ENCODE results near the gene ALKBH3. TPM values are rescaled to one million over a fixed set of nuclear protein-coding genes. Genes with fewer than 3 reads are reported as not detected.
A peak's percentile ranks its signal among the peaks of the same experiment; 100 is the strongest.

The ALKBH3 gene
- polyA plus RNA-seq, 1 of the 3 experiments (the other 2 are of a cell fraction) = 27.0 TPM

DNA sequence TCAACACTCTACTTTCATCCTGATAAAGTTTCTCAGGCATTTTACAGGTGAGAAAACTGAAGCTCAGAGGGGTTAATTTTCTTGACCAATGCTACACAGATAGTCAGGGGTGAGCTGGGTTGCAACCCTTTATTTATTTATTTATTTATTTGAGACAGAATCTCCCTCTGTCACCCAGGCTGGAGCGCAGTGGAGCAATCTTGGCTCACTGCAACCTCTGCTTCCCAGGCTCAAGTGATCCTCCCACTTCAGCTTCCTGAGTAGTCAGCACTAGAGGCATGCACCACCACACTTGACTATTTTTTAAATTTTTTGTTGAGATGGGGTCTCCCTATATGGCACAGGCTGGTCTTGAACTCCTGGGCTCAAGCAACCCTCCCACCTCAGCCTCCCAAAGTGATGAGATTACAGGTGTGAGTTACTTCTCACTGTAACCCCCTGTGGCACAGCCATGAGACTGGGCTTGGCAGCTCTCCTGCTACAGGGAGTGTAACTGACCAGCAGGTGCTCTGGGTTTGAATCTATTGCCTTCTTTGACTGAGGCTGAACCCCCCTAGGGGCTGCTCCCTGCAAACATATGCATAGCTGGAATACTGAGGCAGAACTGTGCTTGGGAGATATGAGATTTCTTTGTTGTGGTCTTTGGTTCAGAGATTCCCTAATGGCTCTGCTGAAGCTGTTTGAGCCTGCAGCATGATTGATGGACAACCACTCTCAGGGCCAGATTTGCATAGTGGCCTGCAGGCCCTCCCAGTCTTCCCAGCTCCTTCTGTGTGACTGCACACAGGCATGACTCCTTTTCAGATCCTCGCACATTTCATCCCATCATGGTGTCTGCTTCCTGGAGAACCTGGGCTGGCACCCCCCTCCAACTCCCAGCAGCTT is 68.0 kb downstream of the ALKBH3 start:
- 83% methylated on average over 2 of the region's 2 CpGs for WGBS (ENCODE audit: low lambda C conversion rate)
- Histone ChIP-seq H3K4me1 (ENCODE audit: control insufficient read depth in 1 of 2, insufficient read depth in 2 of 2, low read depth in 1 of 2, low read length in 1 of 2) (peaks cover under 1 to 45% of the 10 kb centered on the region in 2 experiments; a peak in 2 of 4 replicates), H3K4me2 (no peak overlapping the region), H3F3A (replicated peaks; ENCODE audit: insufficient read depth) (no peaks in the 10 kb centered on the region), H3K4me3 (ENCODE audit: low read depth in 2 of 2, low read length in 1 of 2) (no peak overlapping the region), H3K9me2 (no peaks in the 10 kb centered on the region), H3K27ac (ENCODE audit: low read depth in 2 of 2, low read length in 1 of 2) (peak overlapping the region in 1 of 2 experiments; percentile 92; a peak in 2 of 4 replicates), H4K20me1 (ENCODE audit: insufficient read depth) (no peaks in the 10 kb centered on the region), H3K9me3 (no peaks in the 10 kb centered on the region), H3K27me3 (ENCODE audit: insufficient read depth) (peaks cover 44% of the 10 kb centered on the region), H2AFZ (ENCODE audit: low read depth) (no peak overlapping the region), H3K36me3 (replicated peaks in 1 of 2; ENCODE audit: control insufficient read depth in 1 of 2, insufficient read depth in 2 of 2, low read length in 1 of 2) (no peaks in the 10 kb centered on the region), H3K79me2 (ENCODE audit: insufficient read depth) (no peaks in the 10 kb centered on the region), H3K9ac (no peak overlapping the region)
- DNase-seq = no peak
- no peak for TF ChIP-seq MAX (IDR thresholded peaks at IDR 0.05; ENCODE audit: low read depth)
- TF ChIP-seq TEAD4 (IDR thresholded peaks at IDR 0.05; ENCODE audit: borderline replicate concordance, insufficient read depth) = no peak
- TF ChIP-seq NFIC (IDR thresholded peaks at IDR 0.05; ENCODE audit: borderline replicate concordance) = no peak
- TF ChIP-seq EP300 (IDR thresholded peaks at IDR 0.05; ENCODE audit: borderline replicate concordance in 1 of 2, low read depth in 1 of 2, low read length in 1 of 2) = no peak
- no peak for TF ChIP-seq JUND (IDR thresholded peaks at IDR 0.05)
- no peak for TF ChIP-seq GATA2 (CRISPR knock-in tag; IDR thresholded peaks at IDR 0.05)
- TF ChIP-seq SIN3A (IDR thresholded peaks at IDR 0.05; ENCODE audit: borderline replicate concordance, low read depth, low read length) = no peak
- no peak for TF ChIP-seq EZH2phosphoT487 (IDR thresholded peaks at IDR 0.05; ENCODE audit: borderline replicate concordance, low read depth)
- no peak for TF ChIP-seq MEF2A (IDR thresholded peaks at IDR 0.05; ENCODE audit: borderline replicate concordance, low read depth)
- TF ChIP-seq, protein P1, sequence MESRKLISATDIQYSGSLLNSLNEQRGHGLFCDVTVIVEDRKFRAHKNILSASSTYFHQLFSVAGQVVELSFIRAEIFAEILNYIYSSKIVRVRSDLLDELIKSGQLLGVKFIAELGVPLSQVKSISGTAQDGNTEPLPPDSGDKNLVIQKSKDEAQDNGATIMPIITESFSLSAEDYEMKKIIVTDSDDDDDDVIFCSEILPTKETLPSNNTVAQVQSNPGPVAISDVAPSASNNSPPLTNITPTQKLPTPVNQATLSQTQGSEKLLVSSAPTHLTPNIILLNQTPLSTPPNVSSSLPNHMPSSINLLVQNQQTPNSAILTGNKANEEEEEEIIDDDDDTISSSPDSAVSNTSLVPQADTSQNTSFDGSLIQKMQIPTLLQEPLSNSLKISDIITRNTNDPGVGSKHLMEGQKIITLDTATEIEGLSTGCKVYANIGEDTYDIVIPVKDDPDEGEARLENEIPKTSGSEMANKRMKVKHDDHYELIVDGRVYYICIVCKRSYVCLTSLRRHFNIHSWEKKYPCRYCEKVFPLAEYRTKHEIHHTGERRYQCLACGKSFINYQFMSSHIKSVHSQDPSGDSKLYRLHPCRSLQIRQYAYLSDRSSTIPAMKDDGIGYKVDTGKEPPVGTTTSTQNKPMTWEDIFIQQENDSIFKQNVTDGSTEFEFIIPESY (IDR thresholded peaks at IDR 0.05; ENCODE audit: borderline replicate concordance, low read depth) = no peak
- TF ChIP-seq TAF1 (IDR thresholded peaks at IDR 0.05; ENCODE audit: borderline replicate concordance, low read depth, low read length) = no peak
- no peak for TF ChIP-seq FOSL2 (IDR thresholded peaks at IDR 0.05; ENCODE audit: borderline replicate concordance, low read depth)
- TF ChIP-seq POLR2AphosphoS5 (IDR thresholded peaks at IDR 0.05; ENCODE audit: low read depth, low read length) = no peak
- TF ChIP-seq MXI1 (IDR thresholded peaks at IDR 0.05; ENCODE audit: low read depth, low read length) = no peak
- no peak for TF ChIP-seq CTCF (IDR thresholded peaks at IDR 0.05)
- no peak for TF ChIP-seq IRF3 (IDR thresholded peaks at IDR 0.05; ENCODE audit: low read depth, low read length)
- TF ChIP-seq ELF1 (IDR thresholded peaks at IDR 0.05) = no peak
- no peak for TF ChIP-seq RCOR1 (IDR thresholded peaks at IDR 0.05; ENCODE audit: low read length)
- CTCF ChIA-PET = interaction anchor here (0.7 to 13.9 kb wide), 23 partner anchors 7 to 147 kb away, joined by 3 to 222 read pairs (median 6); no protein-coding TSS in a partner anchor
- POLR2A ChIA-PET = interaction anchor here (0.8 to 5.9 kb wide), 15 partner anchors 13 to 146 kb away, joined by 3 to 53 read pairs (median 8); no protein-coding TSS in a partner anchor

Measured in SK-N-SH (cell line).